ENCODE results near the gene CNDP2. TPM values are rescaled to one million over a fixed set of nuclear protein-coding genes. Genes with fewer than 3 reads are reported as not detected.

Gene CNDP2
- total RNA-seq, 1 donor from 2014 or later = 54.5 TPM

DNA sequence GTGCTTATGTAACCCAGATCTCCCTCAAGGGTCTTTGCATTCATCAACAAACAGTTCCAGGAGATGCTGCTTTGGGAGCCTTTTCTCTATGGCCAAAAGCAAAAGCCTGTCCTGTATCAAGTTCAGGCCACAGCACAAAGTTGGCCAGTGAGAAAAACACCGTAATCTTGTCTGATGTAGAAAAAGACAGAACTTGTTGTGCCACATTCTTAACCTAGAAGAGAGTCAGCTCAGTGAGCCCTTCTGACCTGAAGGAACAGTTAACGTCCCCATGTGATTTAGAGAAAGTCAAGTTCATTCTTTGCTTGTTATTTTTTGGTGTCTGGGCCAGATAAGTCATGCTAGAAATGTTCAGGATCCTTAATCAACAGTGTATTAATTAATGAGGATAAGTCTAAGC is 30.3 kb downstream of the CNDP2 start:
- DNase-seq = no peak
- ATAC-seq (ENCODE audit: poor library complexity) = no peak
- intact Hi-C loops (cut with DNase I) = no loop called here

DNA sequence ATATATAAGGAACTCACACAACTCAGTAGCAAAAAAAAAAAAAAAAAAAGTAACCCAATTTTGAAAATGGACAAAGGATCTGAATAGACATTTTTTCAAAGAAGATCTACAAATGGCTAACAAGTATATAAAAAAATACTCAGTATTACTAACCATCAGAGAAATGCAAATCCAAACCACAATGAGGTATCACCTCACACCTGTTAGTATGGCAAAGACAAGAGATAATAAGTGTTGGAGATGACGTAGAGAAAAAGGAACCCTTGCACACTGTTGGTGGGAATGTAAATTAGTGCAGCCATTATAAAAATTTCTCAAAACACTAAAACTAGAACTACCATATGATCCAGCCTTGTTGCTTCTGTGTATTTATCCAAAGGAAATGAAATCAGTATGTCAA is 32.3 kb downstream of the CNDP2 start:
- ATAC-seq (ENCODE audit: poor library complexity) (no peak), DNase-seq (no peak)
- intact Hi-C loops (cut with DNase I) = no loop called here

DNA sequence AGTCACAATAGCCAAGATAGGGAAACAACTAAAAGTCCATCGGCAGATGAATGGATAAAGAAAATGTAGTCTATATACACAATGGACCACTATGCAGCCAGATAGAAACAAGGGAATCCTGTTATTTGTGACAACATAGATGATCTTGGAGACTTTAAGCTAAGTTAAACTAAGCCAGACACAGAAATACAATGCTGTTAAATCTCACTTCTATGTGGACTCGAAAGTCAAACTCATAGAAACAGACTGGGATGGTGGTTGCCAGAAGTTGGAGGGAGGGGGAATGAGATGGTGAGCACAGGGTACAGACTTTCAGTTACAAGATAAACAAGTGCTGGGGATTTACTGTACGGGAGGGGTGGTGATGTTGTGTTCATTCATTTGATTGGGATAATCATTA is 32.8 kb downstream of the CNDP2 start:
- no peak for DNase-seq
- intact Hi-C loops (cut with DNase I) = no loop called here
- ATAC-seq (ENCODE audit: poor library complexity) = no peak

GRCh38 chr18:74529378-74529777 is 33.2 kb downstream of the CNDP2 start:
- no peak for DNase-seq
- intact Hi-C loops (cut with DNase I) = no loop called here
- no peak for ATAC-seq (ENCODE audit: poor library complexity)

- intact Hi-C loops (cut with DNase I) = no loop called here
- no peak for ATAC-seq (ENCODE audit: poor library complexity)
- DNase-seq = no peak
Measured at GRCh38 chr18:74529811-74530583, 33.8 kb downstream of the CNDP2 start.

- intact Hi-C loops (cut with DNase I) = no loop called here
- DNase-seq (no peak), ATAC-seq (ENCODE audit: poor library complexity) (no peak)
Measured at GRCh38 chr18:74530584-74530862, 34.4 kb downstream of the CNDP2 start.

- DNase-seq (no peak), ATAC-seq (ENCODE audit: poor library complexity) (no peak)
- intact Hi-C loops (cut with DNase I) = no loop called here
Measured at GRCh38 chr18:74531043-74531442, 34.9 kb downstream of the CNDP2 start.

DNA sequence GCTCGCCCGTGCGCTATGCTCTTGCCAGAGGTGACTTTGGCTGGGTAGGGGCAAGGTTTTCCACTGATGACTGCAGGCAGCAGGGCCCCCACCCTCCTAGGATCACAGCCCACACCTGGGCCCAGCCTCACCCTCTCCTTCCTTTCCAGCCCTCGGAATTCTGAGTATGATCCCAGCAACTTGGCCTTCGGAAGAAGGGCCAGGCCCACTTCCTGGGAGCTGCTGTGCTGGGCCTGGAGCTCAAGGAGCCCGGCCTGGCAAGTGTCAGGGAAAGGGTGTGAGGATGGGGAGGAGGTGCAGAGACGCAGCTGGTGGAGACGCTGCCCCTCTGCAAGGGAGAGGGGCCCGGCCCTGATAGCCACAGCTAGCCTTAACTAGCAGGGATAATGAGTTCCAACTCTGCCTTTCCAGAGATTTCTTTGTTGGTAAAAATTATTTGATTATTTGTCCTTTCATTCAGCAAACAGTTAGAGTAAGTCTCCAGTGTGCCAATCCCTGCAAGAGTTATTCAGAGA is 36.4 kb downstream of the CNDP2 start:
- DNase-seq = no peak
- intact Hi-C loops (cut with DNase I) = no loop called here
- no peak for ATAC-seq (ENCODE audit: poor library complexity)

DNA sequence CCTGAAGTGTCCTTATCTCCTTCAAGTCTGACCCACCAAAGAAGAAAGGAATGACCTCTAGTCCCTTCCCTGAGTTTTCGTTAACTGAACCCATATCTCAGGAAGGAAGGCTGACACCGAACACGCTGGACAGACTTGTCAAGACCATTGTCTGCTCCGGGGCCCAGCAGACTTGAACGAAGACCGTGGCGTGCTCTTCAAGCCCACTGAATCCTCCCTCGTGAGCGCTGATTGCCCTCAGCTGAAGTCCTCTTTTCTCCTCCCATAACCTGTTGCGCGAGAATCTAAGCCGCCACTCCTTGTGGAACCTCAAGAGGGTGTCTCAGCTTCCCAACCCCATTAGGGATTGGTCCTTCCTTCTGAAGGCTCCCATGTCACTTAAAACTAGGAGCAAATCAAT is 37.5 kb downstream of the CNDP2 start:
- intact Hi-C loops (cut with DNase I) = no loop called here
- ATAC-seq (ENCODE audit: poor library complexity) (no peak), DNase-seq (no peak)

GRCh38 chr18:74534150-74534969 is 38.2 kb downstream of the CNDP2 start, which contains the start of gene CNDP1:
Gene CNDP1, plus strand, starts transcription at chr18:74534500. Its CDS starts 168 bp downstream, at chr18:74534668.
- ATAC-seq (ENCODE audit: poor library complexity) (no peak), DNase-seq (no peak)
- intact Hi-C loops (cut with DNase I) = no loop called here

DNA sequence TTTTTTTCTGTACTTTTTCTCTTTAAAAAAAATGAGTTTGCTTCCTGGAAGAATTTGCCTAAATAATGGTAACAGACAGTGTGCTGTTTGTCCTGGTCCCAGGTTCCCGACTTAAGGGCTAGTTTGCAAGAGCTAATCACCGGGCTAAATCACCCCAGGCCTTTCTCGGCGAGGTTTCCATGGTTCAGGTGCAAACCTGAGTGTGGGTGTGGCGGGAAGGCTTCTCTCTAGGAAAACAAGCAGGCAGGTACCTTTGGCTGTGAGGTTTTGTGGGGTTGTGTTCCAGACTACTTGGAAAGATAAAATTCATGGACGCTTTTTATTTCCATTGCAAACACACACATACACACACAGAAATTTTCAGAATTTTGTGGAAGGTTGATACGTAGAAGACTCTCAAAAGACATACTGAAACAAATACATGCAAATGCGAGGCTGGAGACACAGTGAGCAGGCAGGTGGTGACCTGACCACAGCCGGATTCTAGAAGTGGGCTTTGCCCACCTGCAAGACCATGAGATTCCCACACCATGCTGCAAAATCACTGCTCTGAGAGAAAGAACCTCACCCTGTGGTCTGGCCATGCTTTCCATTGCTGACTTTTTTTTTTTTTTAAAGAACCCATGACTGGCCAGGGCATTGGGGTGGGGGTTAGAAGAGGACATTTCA is 39.0 kb downstream of the CNDP2 start:
- no peak for ATAC-seq (ENCODE audit: poor library complexity)
- intact Hi-C loops (cut with DNase I) = no loop called here
- DNase-seq = no peak

DNA sequence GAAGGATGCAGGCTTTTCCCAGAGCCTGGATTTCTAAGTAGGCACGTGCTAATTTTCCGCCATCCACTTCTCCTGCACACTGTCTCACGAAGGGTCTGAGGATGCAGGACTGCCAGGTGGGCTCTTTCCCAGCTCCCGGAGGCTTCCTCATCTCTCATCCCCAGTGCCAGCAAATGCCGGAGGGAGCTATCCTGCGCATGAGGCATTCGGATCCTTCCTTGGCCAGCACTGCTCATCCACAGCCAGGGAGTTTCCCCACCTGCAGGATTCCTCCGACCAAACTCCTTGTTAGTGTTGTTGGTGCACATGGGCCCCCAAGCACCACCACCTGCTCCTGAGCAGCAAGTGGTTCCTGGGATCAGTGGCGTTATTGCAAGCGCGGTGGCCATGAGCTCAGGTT is 43.1 kb downstream of the CNDP2 start:
- no peak for ATAC-seq (ENCODE audit: poor library complexity)
- no peak for DNase-seq
- intact Hi-C loops (cut with DNase I) = no loop called here

DNA sequence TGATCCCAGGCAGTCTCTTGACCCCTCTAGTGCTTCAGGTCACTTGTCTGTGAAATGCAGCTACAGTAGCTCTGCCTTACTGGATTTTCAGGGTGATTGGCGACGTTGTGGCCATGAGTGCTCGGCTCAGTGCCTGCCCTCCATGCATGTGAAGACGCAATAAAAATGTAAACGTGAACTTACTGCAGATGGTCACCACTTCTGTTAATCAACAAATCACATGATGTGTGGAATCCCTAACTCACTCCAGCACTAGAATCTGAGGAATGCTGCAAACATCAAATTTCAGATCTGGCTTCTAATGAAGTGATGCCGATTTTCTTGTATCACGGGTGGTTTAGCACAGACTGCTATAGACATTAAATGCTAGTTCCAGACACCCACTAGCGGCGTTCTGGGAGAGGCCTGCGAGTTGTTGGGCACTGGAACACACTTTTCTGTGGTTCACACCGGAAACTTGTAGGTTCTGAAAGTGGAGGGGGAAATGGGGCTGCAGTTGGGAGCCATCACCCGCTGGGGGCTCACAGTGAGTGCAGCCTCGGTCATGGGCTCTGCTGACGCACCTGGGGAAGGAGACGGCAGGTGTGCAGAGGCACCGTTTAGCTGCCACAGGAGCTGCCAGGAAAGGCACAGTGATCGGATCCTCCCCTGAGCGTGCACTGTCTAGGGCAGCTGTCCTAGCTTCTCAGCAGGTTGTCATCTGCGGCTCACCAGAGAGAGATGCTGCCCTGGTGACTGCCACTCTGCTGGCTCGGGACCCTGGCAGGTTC is 44.7 kb downstream of the CNDP2 start:
- no peak for ATAC-seq (ENCODE audit: poor library complexity)
- intact Hi-C loops (cut with DNase I) = no loop called here
- no peak for DNase-seq

GRCh38 chr18:74541703-74542555 is 45.8 kb downstream of the CNDP2 start:
- ATAC-seq (ENCODE audit: poor library complexity) (no peak), DNase-seq (no peak)
- intact Hi-C loops (cut with DNase I) = no loop called here

GRCh38 chr18:74544898-74545297 is 48.7 kb downstream of the CNDP2 start:
- DNase-seq = peak; percentile 50
- intact Hi-C loops (cut with DNase I) = no loop called here
- peak; percentile 32 for ATAC-seq (ENCODE audit: poor library complexity)

DNA sequence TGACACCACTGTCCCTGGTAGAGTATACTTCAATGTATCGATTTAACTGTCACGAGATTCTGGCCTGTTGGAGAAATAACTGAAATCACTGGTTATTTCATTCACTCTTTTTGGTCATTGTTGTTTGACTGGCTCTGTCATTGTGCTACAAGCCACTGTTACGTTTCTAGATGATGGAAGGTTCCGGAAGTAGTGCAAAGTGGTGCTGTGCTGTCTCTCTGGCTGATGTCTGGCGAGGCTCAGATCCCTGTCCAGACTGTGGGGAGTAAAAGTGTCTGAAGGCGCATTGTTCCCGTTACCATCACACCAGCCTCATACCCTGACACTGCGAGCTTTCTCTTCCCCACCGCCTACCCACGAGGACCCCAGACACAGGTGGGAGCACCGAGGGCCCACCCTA is 49.8 kb downstream of the CNDP2 start:
- intact Hi-C loops (cut with DNase I) = no loop called here

DNA sequence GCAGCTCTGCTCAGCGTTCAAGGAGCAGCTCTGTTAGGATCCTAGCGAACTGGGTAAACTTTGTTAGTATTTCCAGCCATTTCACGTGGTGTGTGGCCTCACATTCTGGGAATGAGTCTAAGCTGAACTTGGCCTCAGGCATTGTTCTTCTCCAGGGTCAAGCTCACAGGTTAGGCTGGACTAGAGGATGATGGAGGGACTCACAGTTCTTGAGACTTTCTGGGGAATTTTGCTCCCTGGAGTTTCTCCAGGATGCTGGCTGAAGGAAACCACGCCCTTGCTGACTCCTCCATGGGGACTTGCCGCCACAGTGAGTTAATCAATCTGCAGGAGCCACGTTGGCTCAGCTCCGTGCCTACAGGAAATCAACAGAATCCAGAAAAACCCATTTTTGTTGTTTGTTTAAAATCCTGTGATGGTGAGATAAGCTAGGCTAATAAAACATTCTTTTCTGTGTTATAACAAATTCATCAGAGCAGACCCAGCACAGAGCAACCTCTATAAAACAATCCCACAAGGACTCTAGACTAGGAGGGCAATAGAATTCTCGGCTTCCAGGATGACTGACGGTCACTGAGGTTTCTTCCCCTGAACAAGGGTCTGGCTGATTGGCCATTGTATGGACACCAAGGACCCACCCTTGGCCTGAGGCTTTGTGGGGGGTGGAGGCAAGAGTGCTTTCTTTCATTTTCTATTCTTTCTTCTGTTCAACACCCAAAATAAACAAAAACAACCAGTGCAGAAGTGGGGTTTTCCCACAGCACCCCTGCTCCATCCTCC is 50.8 kb downstream of the CNDP2 start:
- DNase-seq (peak; percentile 59), ATAC-seq (ENCODE audit: poor library complexity) (peak; percentile 71)
- intact Hi-C loops (cut with DNase I) = no loop called here

More for the DNA sequence above, 49.8 kb downstream of the CNDP2 start:
- ATAC-seq (ENCODE audit: poor library complexity) (no peak), DNase-seq (no peak)
